Inflammatory macrophage (primary cell): Measurements from ENCODE around the gene HIGD2A.
A peak's percentile ranks its signal among the peaks of the same experiment; 100 is the strongest.
"Not testable (repeated sequence)": the region's sequence is repeated elsewhere in the genome, so short reads cannot be mapped to it uniquely, and the experiment has no call there.

Experiments used
- DNase-seq, 2 donors: peaks; one replicate each; pipeline ENCODE4 v3.0.0-alpha.2; 2020 to 2022

HIGD2A gene

DNA sequence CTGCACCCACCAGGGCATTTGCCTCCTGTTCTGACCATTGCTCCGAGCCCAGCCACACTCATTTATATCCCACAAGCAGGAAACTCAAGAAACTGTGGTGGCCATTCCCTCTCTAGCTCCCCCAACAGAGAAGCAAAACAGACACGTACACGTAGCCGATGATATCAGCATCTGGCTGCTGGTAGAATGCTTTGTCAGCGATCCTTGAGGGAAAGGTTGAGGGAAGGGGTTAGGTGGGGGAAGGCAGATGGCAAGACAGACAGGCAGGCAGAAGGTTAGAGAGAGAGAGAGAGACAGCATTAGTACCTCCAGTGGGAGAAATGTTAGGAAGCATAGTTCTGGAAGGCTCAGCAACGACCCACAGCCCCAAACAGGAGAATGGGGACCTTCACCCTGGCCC lies 7.8 kb downstream of the HIGD2A start:
- DNase-seq: no peak

DNA sequence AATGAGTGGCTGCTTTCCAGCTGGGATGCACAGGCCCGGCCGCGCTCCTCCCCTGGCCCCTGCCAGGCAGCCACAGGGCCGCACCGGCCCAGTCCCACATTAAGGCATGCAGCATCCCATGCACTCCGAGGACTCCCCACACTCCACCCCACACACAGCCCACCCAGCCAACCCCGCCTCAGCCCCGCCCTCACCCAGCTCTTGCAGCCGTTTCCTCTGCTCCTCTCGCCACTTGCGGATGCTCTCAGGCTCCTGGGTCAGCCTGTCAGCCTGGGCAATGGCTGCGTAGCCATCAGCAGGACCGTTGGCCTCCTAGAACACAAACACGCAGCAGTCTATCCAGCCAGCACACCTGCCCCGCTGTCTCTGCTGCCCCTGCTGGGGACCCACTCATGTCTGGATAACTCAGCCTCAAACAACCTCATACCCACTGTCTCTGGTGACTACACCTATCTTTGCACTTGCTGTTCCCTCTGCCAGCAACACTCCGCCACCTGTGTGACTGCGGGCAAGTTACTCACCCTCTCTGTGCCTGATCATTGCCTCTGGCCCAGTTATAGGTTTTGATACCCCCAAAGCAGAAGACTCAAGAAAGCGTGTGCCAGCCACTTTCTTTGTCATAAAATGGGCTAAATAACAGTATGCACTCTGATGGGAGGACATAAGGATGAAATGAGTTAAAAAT lies 9.3 kb downstream of the HIGD2A start:
- DNase-seq: no peak

DNA sequence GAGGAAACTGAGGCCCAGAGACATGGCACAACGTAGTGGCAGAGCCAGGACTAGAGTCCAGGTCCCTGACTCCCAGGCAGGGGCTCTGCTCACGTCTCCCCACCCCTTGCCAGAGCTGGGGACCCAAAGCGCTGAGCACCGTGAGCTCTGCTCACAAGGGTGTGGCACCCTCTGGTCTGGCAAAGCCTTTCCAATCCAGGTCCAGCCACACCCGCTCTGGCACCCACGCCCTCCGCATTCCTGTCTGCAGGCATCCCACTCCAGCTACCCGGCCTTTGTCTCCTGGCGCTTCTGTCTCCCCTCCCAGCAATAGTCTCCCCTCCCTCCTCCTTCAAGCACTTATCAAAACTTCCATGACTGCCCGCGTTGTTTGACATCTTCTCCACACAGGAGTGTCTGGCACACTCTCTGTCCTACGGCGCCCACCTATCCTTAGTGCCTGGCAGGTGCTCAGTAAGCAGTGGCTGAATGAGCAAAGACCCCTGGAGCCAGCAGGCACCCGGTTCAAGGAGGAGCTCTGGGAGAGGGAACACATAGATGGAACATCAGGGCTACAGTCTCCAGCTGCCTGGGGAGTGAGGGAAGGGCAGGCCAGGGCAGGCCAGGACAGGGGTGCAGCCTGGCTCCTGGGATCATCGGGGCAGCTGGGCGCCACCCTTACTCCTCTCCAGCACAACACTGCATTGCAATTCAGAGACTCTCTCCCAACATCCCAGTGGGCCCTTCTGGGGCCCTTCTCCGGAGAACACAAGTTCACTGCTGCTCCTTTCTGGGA lies 12.0 kb downstream of the HIGD2A start:
- DNase-seq: no peak

DNA sequence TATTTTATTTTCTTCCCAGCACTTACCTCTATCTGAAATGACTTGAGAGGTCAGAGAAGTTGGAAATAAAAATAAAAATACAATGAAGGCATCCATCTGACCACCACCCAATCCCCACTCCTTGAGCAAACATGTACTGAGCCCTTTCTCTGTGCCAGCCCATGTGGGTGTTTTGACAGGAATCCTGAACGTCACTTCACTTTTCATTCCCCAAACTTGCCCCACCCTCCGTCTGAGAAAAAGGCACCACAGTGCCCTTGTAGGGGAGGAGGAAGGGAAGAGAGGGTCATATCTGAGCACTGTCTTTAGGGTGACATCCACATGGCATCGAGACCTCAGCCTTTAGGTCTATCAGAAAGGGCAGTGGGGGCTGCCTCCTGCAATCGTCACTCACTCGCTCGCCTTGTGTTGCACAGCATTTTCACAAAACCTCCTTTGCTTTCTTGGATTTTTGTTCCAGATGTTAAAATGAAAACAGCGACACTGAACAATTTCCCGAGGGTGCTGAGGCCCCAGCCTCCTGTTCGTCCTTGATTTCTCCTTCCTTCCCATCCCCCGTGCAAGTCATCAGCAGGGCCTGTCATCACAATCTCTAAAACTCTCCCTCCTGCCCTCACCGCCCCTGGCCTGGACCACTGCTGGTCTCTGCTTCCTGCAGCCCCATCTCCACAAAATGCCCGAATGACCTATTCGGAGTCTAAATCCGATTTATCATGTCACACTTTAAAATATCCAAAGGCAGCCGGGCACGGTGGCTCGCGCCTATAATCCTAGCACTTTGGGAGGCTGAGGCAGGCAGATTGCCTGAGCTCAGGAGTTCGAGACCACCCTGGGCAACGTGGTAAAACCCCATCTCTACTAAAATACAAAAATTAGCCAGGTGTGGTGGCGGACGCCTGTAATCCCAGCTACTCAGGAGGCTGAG lies 13.0 kb downstream of the HIGD2A start:
- no peak for DNase-seq

DNA sequence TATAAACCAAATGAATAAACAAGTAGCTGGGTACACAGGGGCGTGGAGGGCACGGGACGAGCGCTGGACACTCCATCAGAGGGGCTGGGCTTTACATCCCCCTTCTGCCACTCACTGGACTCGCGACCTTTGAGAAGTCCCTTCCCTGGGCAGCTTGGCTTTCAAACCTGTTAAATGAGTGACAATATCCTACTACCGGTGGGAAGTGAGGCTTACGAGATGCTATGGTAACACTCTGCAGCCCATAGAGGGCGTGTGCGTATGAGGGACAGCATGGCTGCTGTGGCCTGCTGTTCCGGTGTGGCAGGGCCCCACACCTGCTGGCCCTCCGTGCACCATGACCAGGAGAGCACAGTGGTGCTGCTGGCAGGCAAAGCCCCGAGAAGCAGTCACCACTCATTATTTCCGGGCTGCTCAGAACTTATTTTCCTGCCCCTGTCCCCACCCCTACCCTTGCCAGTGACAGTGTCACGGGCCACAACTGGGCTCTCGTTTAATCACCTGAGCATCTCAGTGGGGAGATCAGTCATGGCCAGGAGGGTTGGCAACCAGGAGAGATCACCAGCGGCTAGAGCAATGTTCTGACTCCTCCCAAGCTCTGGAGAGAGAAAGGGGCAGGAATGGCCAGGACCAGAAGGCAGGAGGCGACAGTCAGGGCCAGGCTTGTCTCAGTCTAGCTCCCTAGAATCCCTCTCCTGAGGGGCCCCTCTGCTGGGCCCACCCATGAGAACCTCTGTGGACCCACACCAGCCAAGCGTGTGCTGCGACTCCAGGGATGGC lies 17.3 kb downstream of the HIGD2A start:
- no peak for DNase-seq

DNA sequence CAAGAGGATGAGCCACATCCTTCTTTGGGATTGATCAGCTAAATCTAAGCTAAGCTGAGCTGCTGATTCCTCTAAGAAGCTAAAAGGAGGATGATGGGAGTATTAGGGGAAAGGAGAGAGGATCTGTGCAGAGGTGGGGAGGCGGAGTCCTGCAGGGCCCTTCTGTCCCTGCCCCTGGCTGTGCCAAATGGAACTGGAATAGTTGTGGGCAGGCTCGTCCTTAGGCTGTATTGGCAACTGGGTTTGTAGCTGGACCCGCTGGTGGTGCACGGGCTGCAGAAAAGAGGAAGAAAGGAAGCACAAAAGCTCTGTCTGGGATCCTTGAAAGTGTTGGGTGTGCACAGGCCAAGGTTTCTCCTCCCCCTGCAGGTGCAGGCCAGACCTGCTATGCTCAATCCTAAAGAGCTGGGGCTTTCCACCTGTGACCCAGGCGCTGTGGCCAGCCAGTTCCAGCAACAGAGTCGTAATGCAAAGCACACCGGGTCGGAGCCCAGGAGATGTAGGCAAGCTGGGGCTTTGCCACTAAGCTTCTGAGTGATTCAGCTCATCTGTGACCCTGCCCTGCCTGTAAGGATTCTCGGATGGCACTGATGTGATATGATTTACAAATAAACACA lies 18.0 kb downstream of the HIGD2A start:
- no peak for DNase-seq

DNA sequence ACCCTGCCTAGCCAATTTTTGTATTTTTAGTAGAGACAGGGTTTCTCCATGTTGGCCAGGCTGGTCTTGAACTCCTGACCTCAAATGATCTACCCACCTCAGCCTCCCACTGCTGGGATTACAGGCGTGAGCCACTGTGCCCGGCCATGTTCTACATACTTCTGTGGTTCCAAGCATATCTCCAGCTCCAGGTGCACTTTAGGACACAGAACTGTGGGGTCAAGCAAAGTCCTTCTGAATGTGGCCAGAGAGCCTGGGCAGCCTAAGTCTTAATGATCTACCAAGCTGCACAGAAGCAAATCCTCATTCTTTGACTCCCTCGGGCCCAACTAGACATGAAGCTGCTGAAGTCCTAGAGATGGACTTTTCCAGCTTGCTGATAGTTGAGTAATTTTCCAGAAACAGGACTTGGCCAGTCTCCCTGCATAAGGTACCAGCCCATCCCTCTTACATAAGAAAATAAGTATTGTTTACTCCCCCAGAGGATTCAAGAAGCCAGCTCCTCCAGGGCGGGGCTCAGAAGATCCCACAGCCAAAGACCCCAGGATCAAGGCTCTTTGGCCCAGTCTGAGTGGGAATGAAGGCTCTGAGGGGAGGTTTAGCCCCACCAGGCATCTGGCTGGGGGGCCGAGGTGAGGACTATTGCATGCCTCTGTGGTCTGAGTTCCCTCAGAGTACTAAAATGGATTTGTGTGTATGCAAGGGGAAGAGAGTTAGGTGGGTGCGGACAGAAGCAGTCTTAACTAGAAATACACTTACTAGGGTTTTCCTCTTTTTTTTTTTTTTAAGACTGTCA lies 19.1 kb downstream of the HIGD2A start:
- no peak for DNase-seq

DNA sequence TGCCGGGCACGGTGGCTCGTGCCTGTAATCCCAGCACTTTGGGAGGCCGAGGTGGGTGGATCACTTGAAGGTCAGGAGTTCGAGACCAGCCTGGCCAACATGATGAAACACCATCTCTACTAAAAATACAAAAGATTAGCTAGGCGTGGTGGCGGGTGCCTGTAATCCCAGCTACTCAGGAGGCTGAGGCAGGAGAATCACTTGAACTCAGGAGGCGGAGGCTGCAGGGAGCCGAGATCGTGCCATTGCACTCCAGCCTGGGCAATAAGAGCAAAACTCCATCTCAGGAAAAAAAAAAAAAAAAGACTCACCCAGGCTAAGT lies 19.7 kb downstream of the HIGD2A start:
- DNase-seq: not testable (repeated sequence)

DNA sequence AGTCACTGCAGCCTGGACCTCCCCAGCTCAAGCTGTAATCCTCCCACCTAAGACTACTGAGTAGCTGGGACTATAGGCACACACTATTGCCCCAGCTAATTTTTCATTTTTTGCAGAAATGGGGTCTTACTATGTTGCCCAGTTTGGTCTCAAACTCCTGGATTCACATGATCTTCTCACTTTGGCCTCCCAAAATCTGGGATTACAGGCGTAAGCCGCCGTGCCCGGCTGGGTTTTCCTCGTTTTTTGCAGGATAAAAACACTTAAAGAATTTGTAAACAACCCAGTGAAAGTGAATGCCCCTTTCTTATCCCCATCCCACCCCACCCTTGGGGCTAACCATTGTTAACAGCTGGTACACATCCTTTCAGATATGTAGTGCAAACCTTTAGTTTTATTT lies 20.0 kb downstream of the HIGD2A start:
- DNase-seq: no peak

DNA sequence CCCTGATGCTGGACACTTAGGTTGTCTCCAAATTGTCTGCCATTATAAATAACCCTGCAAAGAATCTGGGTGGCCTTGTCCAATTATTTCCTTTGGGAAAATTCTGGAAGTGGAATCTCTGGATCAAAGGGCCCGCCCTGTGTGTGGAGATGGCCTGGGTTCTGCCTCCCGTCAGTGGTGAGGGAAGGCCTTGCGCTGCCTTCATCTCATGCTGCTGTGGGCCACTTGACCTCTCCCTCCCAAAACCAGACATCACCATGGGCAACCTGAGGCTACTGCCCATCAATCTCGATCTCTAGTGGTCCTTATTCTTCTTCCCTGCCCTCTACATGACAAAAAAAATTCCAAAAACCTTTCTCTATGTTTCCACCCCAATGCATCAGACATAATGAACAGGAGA lies 21.2 kb downstream of the HIGD2A start:
- no peak for DNase-seq

DNA sequence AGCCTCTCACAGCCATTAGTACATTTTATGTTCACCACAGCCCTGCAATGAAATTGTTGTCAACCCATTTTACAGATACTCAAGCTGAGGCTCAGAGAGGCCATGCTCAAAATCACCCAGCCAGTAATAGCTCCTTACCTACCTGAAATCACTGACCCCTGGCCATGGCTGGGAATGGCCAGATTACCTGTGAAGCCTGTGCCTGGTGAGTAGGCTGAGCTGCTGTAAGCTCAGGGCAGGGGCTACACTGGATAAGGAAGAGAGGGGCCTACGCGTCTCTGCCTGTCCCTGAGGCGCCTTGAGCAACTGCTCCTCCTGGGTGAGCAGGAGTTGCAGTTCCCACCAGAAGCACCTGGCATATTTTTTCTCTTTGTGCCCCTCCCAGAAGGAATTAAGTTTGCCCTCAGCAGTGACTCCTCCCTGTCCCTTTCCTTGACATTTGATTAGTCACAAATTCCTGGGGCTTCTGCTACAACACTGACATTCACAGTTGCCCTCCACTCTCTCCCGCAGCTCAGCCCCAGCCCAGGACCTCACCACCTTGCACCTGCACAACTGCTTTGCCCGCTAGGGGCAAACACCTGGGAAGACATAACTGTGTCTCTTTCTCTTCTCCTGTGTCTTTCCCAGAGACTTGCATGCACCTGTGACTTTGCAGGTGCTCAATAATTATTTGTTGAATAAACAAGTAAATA lies 22.1 kb downstream of the HIGD2A start:
- no peak for DNase-seq

DNA sequence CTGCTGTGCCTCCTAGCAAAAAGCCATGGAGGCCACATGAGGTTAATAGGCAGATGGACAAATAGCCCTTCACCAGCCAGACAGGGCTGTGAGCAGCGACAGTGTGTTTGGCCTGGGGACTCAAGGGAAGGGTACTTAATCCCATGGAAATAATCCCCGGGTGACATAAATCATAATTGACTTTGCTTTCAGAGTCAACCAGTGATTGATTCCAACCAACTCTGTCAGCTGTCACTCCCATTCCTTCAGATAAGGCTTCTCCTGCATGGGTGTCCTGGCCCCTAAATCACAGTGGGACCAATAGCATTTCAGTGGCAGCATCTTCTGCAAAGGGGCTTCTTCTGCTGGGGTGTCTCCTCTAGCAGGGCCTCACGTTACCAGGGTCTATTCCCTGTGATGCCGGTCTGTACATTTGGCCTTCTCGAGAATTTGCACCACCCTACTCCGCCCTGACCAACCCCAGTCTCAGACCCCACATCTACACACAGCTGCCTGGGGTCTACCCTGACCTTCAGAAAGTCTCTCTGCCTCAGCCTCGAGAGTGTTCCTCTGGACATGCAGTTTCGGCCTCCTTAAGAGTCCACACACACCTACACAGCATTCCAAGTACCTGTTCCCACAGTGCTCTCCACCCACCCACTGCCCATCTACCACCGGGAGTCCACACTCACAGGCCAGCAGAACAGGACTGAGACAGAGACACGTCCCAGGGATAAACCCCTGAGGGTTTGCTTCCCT lies 24.1 kb downstream of the HIGD2A start:
- no peak for DNase-seq

DNA sequence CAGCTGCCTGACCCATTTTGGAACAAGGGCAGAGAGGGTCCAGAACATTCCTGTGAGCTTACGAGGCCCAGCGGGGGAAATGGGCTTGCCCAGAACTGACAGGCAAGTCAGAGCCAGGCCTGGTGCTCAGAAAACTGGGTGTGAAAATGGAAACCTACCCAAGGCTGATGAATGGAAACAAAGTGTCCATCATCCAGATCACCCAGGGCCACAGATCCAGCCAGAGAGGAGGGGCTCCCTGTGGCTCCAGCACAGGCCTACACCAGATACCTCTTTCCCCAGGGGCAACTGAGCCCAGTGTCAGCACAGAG lies 24.7 kb downstream of the HIGD2A start:
- DNase-seq: no peak

DNA sequence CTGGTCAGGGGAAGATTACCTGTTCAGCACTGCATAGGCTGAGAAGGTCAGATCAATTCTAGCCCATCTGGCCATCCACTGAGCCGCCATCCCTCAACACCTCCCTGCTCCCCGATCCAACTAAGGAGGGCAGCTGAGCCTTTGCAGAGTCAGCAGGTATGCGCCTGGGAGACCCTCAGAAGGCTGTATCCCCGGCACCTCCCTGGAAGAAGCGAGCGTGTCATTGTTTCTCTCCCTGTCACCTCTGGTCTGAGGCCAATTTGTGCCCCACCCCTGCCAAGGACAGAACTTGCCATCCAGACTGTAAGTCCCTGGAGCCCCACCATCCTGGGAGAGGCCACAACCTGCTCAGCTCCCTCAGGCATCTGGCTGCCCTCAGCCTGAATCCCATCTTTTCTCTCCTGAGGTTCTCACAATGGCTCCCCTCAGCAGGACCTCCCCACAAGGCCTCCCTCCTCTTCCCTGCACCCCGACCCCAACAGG lies 25.2 kb downstream of the HIGD2A start:
- DNase-seq: no peak

DNA sequence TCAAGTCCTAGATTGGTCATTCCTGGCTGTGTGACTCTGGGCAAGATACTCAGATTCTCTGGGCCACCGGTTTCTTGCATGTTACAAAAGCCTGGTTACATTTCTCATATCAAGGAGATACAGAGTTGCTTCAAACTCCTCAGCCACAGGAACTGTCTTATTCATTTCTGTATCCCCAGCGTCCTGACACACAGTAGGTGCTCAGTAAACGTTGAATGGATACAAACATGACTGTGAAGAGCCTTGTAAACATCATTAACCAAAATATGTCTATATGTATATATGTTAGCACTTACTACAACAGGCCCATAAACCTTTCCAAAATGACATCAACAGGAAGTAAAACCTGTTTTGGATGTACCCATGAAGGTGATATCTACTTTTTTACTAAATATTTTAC lies 26.2 kb downstream of the HIGD2A start:
- no peak for DNase-seq

DNA sequence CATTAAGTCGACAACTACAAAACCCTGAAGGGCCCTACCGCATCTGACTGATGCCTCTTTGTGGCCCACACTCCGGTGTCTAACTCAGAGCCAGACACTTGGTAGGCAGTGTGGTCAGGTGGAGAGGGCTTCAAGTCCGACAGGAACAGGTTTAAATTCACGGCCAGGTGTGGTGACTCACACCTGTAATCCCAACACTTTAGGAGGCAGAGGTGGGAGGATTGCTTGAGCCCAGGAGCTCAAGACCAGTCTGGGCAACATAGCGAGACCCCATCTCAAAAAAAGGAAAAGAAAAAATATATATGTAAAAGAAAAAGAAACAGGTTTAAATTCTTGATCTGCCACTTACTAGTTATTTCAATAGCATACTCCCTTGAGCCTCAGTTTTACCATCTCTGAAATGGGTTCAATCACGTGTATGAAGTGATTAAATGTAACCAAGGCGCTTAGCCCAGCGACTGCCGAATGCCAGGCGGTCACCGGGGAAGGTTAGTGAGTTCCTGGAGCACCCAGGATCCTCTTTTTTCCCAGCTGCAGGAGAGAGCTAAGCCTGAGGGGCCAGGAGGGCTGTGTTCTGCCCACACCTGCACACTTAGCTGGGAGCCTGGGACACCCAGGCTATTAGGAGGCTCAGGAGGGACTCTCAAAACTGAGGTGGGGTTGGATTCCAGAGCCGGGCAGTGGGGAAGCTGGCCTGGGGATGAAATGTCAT lies 26.8 kb downstream of the HIGD2A start:
- DNase-seq: peak in 1 of 2 donors; percentile 6

DNA sequence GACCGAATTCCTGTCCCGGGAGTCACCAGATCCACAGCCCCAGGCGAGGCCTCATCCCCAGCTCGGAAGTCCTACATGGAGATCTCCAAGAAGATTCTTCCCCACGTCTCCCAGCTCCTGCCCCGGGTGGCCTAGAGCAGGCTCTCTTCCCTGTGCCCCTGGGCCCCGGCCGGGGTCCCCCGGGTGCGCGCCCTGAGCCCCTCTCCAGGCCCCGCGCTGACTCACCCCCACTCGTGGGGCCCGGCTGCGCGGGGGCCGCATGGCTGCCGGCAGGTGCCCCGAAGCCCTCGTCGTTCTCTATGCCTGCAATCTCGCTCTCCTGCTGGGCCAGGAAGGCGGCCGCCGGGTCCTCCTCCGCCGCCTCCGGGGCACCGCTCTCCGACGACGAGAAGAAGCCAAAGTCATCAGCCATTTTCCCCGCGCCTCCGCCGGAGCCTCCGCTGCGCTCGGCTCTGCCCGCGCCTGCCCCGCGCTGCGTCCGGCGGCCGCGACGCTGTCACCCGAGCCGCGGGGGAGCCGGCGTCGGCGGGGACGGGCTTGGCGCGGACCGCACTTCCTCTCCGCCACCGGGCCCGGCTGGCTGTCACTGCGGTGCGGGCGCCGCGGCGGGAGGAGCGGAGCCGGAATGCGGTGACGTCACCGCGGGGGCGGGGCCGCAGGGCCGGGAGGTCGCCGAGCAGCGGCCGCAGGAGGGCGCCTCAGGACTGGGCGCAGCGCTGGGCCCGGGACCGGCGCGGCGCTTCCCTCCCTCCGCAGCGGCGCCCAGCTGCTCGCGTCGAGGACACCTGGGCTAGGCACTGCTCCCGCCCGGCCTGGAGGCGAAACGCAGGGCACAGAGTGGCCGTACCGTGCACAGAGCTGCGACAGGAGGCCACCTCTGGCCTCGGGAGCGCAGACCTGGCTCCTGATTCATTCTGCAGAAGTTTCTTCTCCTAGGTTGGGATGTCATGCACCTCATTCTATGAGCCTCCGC lies 27.7 kb downstream of the HIGD2A start, which contains the start of gene CLTB:
Gene CLTB, minus strand, starts transcription at position 588 of the 973 bp plus-strand sequence. Its CDS starts 176 bp downstream, at position 412.
- DNase-seq: peak; percentile 90 to 93

DNA sequence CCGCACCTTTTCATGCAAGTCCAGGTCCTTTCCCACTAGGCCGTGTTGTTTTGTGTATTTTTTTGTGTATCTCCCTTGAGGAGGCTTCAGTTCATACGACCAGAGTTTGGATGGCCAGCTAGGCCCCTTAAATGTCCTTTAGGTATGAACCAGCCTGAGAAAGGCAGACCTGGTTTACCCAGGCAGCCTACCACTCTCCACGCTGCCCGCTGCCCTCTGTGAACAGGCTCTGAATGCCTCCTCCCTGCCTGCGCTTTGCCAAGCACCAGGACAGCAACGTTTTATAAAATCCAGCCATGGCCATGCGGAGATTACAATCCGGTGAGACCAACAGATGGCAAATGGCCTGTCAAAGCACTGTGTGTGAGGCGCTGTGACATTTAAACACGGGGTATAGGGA lies 28.4 kb downstream of the HIGD2A start:
- DNase-seq: no peak
